Coronary artery (tissue), 2 donors: ENCODE results near the gene TPSG1.
"Not testable (repeated sequence)": the region's sequence is repeated elsewhere in the genome, so short reads cannot be mapped to it uniquely, and the experiment has no call there.

Experiments used
- DNase-seq: peaks from one replicate; pipeline ENCODE4 v3.0.0-alpha.2; 2017; ENCODE audit warnings: low spot score
- H3K27ac ChIP-seq, 2 donors: fragments of 200-600 bp; sonication (generic); one replicate each; pipeline ENCODE4 v1.5.1; 2016 to 2019
- H3K4me3 ChIP-seq: fragments of 200-600 bp; sonication (generic); 2 replicates; pipeline ENCODE4 v1.5.1; 2016; ENCODE audit warnings: mild to moderate bottlenecking, moderate library complexity
- TF ChIP-seq, protein P1 (sequence below): fragments of 200-600 bp; sonication (generic); IDR thresholded peaks from one replicate; pipeline ENCODE4 v1.5.1; 2019; ENCODE audit warnings: antibody characterized with exemption

The TPSG1 gene

DNA sequence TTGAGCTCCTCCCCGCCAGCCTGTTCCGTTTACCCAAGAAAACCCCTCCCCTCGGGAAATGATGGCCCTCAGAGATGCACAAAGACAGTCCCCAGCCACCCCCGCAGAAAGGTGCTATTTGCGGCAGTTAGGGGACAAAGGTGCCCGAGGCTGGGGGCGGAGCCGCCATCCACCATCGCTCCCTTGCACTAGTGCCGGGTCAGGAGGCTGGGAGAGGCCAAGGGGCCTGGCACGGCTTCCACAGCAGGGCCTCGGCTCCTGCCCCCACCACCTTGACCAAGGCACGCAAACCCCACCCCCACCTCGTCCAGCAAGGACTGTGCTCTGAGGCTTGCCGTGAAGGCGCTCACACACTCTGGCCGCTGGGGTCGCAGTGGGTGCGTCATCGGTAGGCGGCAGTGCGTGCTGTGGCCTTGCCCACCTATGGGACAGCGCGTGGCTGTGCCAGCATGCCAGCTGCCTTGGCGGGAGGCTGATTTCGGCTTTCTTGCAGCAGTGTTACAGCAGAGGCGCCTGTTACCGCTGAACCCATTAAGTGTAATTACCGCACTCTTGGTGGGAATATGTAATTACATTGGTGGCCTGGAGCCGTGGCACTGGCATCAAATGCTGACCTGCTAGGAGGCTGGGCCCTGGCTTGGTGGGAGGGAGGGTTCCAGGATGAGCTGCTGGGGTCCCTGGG lies 31.8 kb downstream of the TPSG1 start:
- TF ChIP-seq, protein P1, sequence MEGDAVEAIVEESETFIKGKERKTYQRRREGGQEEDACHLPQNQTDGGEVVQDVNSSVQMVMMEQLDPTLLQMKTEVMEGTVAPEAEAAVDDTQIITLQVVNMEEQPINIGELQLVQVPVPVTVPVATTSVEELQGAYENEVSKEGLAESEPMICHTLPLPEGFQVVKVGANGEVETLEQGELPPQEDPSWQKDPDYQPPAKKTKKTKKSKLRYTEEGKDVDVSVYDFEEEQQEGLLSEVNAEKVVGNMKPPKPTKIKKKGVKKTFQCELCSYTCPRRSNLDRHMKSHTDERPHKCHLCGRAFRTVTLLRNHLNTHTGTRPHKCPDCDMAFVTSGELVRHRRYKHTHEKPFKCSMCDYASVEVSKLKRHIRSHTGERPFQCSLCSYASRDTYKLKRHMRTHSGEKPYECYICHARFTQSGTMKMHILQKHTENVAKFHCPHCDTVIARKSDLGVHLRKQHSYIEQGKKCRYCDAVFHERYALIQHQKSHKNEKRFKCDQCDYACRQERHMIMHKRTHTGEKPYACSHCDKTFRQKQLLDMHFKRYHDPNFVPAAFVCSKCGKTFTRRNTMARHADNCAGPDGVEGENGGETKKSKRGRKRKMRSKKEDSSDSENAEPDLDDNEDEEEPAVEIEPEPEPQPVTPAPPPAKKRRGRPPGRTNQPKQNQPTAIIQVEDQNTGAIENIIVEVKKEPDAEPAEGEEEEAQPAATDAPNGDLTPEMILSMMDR, result no peak
- Histone ChIP-seq H3K27ac (no peak overlapping the region), H3K4me3 (no peak overlapping the region)
- no peak for DNase-seq

GRCh38 chr16:1192384-1193073 lies 32.5 kb downstream of the TPSG1 start:
- DNase-seq, result no peak
- TF ChIP-seq, protein P1, result no peak
- H3K4me3 ChIP-seq, result no peak overlapping the region
- peak overlapping the region; percentile 48 to 53 for H3K27ac ChIP-seq

- not testable (repeated sequence) for H3K27ac ChIP-seq, DNase-seq, H3K4me3 ChIP-seq
These were observed 34.3 kb downstream of the TPSG1 start for GRCh38 chr16:1190789-1191188.

- H3K4me3 ChIP-seq, result no peak overlapping the region
These were observed 35.6 kb downstream of the TPSG1 start for GRCh38 chr16:1189455-1189854.

DNA sequence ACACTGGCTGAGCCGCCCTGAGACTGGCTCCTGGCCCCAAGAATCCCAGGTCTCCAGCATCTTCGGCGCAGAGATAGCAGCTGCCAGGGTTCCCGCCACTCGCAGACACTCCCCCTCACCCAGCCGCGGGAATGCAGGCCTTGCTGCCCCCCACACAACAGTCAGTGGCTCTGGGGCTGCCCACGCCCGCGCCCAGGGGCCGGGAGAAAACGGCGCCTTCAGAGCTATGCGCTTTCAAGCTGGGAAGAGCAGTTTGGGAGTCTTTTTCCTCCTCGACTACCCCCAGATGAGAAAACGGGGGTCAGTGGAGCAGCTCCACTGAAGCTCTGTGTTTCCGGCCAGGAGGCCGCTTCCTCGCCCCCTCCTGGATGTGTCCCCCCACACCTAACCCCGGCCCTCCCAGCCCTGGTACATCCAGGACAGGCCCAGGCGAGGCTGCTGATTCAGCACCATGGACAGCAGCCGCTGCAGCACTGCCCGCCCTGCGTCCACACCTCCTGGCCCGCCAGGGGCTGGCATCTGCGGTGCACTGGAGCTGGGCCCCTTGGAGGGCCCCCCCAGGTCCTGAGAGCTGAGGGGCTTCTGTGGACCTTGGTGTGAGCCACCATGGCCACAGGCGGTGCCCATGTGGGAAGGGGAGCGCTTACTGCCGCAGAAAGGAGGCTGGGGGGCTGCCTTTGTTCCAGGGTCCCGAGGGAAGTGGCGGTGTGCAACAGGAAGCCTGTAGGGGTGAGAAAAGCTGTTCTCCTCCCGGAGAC lies 36.5 kb downstream of the TPSG1 start:
- no peak for DNase-seq
- TF ChIP-seq, protein P1, result no peak

More at GRCh38 chr16:1189455-1189854, 35.6 kb downstream of the TPSG1 start:
- H3K27ac ChIP-seq, result no peak overlapping the region
- TF ChIP-seq, protein P1, result no peak
- DNase-seq, result no peak

DNA sequence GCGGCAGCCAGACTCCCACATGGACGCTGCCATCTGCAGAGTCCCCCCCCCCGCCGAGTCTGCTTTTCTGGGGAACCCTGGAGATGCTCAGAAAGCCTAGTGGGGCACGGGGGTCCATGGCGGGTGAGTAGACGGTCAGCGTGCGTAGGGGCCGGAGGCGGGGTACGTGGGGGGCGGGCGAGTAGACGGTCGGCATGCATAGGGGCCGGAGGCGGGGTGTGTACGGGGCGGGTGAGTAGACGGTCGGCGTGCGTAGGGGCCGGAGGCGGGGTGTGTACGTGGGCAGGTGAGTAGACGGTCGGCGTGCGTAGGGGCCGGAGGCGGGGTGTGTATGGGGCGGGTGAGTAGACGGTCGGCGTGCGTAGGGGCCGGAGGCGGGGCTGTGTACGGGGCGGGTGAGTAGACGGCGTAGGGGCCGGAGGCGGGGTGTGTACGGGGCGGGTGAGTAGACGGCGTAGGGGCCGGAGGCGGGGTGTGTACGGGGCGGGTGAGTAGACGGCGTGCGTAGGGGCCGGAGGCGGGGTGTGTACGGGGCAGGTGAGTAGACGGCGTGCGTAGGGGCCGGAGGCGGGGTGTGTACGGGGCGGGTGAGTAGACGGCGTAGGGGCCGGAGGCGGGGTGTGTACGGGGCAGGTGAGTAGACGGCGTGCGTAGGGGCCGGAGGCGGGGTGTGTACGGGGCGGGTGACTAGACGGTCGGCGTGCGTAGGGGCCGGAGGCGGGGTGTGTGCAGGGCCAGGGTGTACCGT lies 39.4 kb downstream of the TPSG1 start:
- not testable (repeated sequence) for H3K4me3 ChIP-seq, H3K27ac ChIP-seq, DNase-seq

More for the DNA sequence above, 36.5 kb downstream of the TPSG1 start:
- Histone ChIP-seq H3K4me3 (no peak overlapping the region), H3K27ac (no peak overlapping the region)

- no peak for DNase-seq
- Histone ChIP-seq H3K4me3 (no peak overlapping the region), H3K27ac (peak overlapping the region in 1 of 2 donors; percentile 98)
- TF ChIP-seq, protein P1, result no peak
These were observed 40.1 kb downstream of the TPSG1 start for GRCh38 chr16:1184980-1185379.
